K562 (cell line): Measurements from ENCODE around the gene FCHO1. TPM values are rescaled to one million over a fixed set of nuclear protein-coding genes. Genes with fewer than 3 reads are reported as not detected.

Experiments
- C11orf30 ChIP-seq: fragments of 450-650 bp; IDR thresholded peaks from 2 replicates; pipeline ENCODE4 v1.6.1; 2016; ENCODE audit warnings: low read depth, mild to moderate bottlenecking
- ELF2 ChIP-seq: fragments of 250-450 bp; sonication (Bioruptor Pico); IDR thresholded peaks from 2 replicates; pipeline ENCODE4 v1.5.0; 2021; ENCODE audit warnings: mild to moderate bottlenecking
- ESRRA ChIP-seq: fragments of 450-650 bp; IDR thresholded peaks from 2 replicates; pipeline ENCODE4 v1.6.1; 2014; ENCODE audit warnings: low read depth, mild to moderate bottlenecking, moderate library complexity, borderline replicate concordance
- ETS2 ChIP-seq: IDR thresholded peaks from 2 replicates; pipeline ENCODE4 v1.6.1; 2016; ENCODE audit warnings: borderline replicate concordance, missing genetic modification characterization, mild to moderate bottlenecking, moderate library complexity, missing compliant biosample characterization; ENCODE audit not compliant: poor library complexity, severe bottlenecking
- FOS ChIP-seq: IDR thresholded peaks from 3 replicates; pipeline ENCODE4 v1.6.1; 2011; ENCODE audit not compliant: insufficient read length; ENCODE audit errors: extremely low read depth
- GABPB1 ChIP-seq: sonication (generic); formaldehyde crosslinking; IDR thresholded peaks from 2 replicates; pipeline ENCODE4 v1.8.0; 2022; ENCODE audit warnings: mild to moderate bottlenecking, missing genetic modification reagents
- HIVEP1 ChIP-seq: fragments of 250-450 bp; sonication (Bioruptor Pico); IDR thresholded peaks from 2 replicates; pipeline ENCODE4 v1.4.0; 2020; ENCODE audit warnings: mild to moderate bottlenecking
- NCOA6 ChIP-seq: fragments of 450-650 bp; IDR thresholded peaks from 2 replicates; pipeline ENCODE4 v1.6.1; 2017; ENCODE audit warnings: mild to moderate bottlenecking
- NFE2 ChIP-seq: IDR thresholded peaks from 2 replicates; pipeline ENCODE4 v1.6.1; 2014; ENCODE audit warnings: antibody characterized with exemption, low read depth
- PCBP2 ChIP-seq: fragments of 200-400 bp; formaldehyde crosslinking; IDR thresholded peaks from 2 replicates; pipeline ENCODE4 v1.6.1; 2018; ENCODE audit warnings: low read length, low read depth, mild to moderate bottlenecking, moderate library complexity; ENCODE audit not compliant: poor library complexity, severe bottlenecking
- RBM15 ChIP-seq: fragments of 200-400 bp; formaldehyde crosslinking; IDR thresholded peaks from 2 replicates; pipeline ENCODE4 v1.6.1; 2018; ENCODE audit warnings: mild to moderate bottlenecking, low read length, moderate library complexity; ENCODE audit not compliant: insufficient read depth
- RBM25 ChIP-seq: fragments of 200-400 bp; formaldehyde crosslinking; IDR thresholded peaks from 2 replicates; pipeline ENCODE4 v1.6.1; 2018; ENCODE audit warnings: low read length, low read depth, moderate library complexity; ENCODE audit not compliant: severe bottlenecking
- SLC30A9 ChIP-seq: fragments of 250-450 bp; sonication (Bioruptor Pico); IDR thresholded peaks from 2 replicates; pipeline ENCODE4 v1.8.0; 2022; ENCODE audit warnings: mild to moderate bottlenecking, moderate library complexity
- TAF9B ChIP-seq: fragments of 450-650 bp; IDR thresholded peaks from 2 replicates; pipeline ENCODE4 v1.6.1; 2018; ENCODE audit warnings: mild to moderate bottlenecking; ENCODE audit not compliant: partially characterized antibody
- TEAD4 ChIP-seq, 2 experiments: sonication (generic) in 1 of 2; formaldehyde crosslinking in 1 of 2; IDR thresholded peaks; 2 replicates each; pipeline versions ENCODE4 v1.6.1 to v1.8.0; 2012 to 2022; ENCODE audit warnings: borderline replicate concordance in 1 of 2, inconsistent platforms in 1 of 2, low read length in 1 of 2, mild to moderate bottlenecking in 1 of 2, missing genetic modification reagents in 1 of 2
- ZNF124 ChIP-seq: sonication (generic); formaldehyde crosslinking; IDR thresholded peaks from 2 replicates; pipeline ENCODE4 v1.8.1; 2022; ENCODE audit warnings: missing genetic modification reagents
- ZNF174 ChIP-seq: fragments of 250-450 bp; sonication (Bioruptor Pico); IDR thresholded peaks from 2 replicates; pipeline ENCODE4 v1.4.0; 2020; ENCODE audit warnings: mild to moderate bottlenecking
- ZNF75A ChIP-seq: fragments of 450-650 bp; formaldehyde crosslinking; IDR thresholded peaks from 2 replicates; pipeline ENCODE4 v1.4.0; 2020; ENCODE audit warnings: mild to moderate bottlenecking
- ZNF766 ChIP-seq: fragments of 200-800 bp; sonication (Bioruptor generic); conservative IDR thresholded peaks from 2 replicates; pipeline ENCODE4 v1.6.1; 2016; ENCODE audit warnings: missing genetic modification characterization, missing compliant biosample characterization
- polyA plus RNA-seq, 8 experiments: library from polyadenylated mRNA; depleted of rRNA in 4 of 8; stranded (reverse) in 5 of 8; unstranded in 3 of 8; fragments of >200 nt; fragmentation: Nextera tagmentation in 2 of 8; fragmentation: Illumina TruSeq in 1 of 8; extraction: Ambion mirVana in 2 of 8; extraction: Trizol in 1 of 8; gene quantifications; 2 replicates each; pipeline versions ENCODE4 v1.2.1 to v1.2.3, GENCODE V29; 2011 to 2014; ENCODE audit warnings: inconsistent platforms in 1 of 8, missing spikeins in 1 of 8
- total RNA-seq, 7 experiments: library from RNA; depleted of rRNA in 6 of 7; stranded (reverse); fragments of >200 nt in 6 of 7; fragmentation: Illumina TruSeq in 2 of 7; extraction: Trizol in 2 of 7; gene quantifications; 2 replicates each; pipeline versions ENCODE4 v1.2.1 to v1.2.3, GENCODE V29; 2011 to 2021; ENCODE audit warnings: low replicate concordance in 1 of 7
- TF ChIP-seq, protein P1 (sequence below): fragments of 250-450 bp; sonication (Bioruptor Pico); IDR thresholded peaks from 2 replicates; pipeline ENCODE4 v1.8.0; 2022; ENCODE audit warnings: moderate library complexity, mild to moderate bottlenecking, inconsistent platforms
- TF ChIP-seq, protein P2 (sequence below), 2 experiments: fragments of 450-650 bp in 1 of 2; sonication (generic) in 1 of 2; formaldehyde crosslinking; conservative IDR thresholded peaks; 2 replicates each; pipeline versions ENCODE4 v1.4.0 to v1.8.1; 2020 to 2022; ENCODE audit warnings: mild to moderate bottlenecking in 1 of 2, missing genetic modification reagents in 1 of 2
- TF ChIP-seq, protein P3 (sequence below), 3 experiments: fragments of 200-800 bp in 1 of 3; fragments of 250-450 bp in 1 of 3; fragments of 450-650 bp in 1 of 3; sonication (Bioruptor Pico) in 1 of 3; sonication (Bioruptor generic) in 1 of 3; formaldehyde crosslinking in 1 of 3; IDR thresholded peaks; 2 replicates each; pipeline versions ENCODE4 v1.6.1 to v1.8.0; 2016 to 2022; ENCODE audit warnings: mild to moderate bottlenecking in 2 of 3, missing genetic modification characterization in 2 of 3, missing compliant biosample characterization in 1 of 3, moderate library complexity in 1 of 3

Gene FCHO1
- total and polyA plus RNA-seq, 9 of the 15 experiments (the other 6 are each of a cell fraction or from before 2014, with no cell fraction given), result 0.21 to 58.9 (median 18.3) TPM

- TF ChIP-seq, protein P1, sequence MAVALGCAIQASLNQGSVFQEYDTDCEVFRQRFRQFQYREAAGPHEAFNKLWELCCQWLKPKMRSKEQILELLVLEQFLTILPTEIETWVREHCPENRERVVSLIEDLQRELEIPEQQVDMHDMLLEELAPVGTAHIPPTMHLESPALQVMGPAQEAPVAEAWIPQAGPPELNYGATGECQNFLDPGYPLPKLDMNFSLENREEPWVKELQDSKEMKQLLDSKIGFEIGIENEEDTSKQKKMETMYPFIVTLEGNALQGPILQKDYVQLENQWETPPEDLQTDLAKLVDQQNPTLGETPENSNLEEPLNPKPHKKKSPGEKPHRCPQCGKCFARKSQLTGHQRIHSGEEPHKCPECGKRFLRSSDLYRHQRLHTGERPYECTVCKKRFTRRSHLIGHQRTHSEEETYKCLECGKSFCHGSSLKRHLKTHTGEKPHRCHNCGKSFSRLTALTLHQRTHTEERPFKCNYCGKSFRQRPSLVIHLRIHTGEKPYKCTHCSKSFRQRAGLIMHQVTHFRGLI, result no peak
- TF ChIP-seq HIVEP1 (CRISPR knock-in tag) (no peak), ZNF766 (CRISPR knock-in tag) (0 out of 2 replicates have a peak, but pooled peaks have one; percentile 12), ESRRA (peak; percentile 74), TAF9B (no peak), TEAD4 (IDR thresholded peaks at IDR 0.05; ENCODE audit: low read length) (0 out of 2 replicates have a peak, but pooled peaks have one; percentile 3), TEAD4 (CRISPR knock-in tag; IDR thresholded peaks at IDR 0.05; ENCODE audit: borderline replicate concordance) (no peak), ZNF75A (CRISPR knock-in tag) (no peak), C11orf30 (no peak), ZNF124 (no peak), ETS2 (tag) (no peak), ZNF174 (CRISPR knock-in tag) (no peak), RBM15 (no peak), PCBP2 (no peak), SLC30A9 (CRISPR knock-in tag) (no peak), NFE2 (no peak), RBM25 (peak; percentile 97), ELF2 (0 out of 2 replicates have a peak, but pooled peaks have one; percentile 63), GABPB1 (CRISPR knock-in tag) (peak; percentile 84; the same call in 1 of the 2 replicates), FOS (no peak), NCOA6 (no peak)
- TF ChIP-seq, protein P2, sequence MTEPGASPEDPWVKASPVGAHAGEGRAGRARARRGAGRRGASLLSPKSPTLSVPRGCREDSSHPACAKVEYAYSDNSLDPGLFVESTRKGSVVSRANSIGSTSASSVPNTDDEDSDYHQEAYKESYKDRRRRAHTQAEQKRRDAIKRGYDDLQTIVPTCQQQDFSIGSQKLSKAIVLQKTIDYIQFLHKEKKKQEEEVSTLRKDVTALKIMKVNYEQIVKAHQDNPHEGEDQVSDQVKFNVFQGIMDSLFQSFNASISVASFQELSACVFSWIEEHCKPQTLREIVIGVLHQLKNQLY (CRISPR knock-in tag; conservative IDR thresholded peaks at IDR 0.05), result no peak
- TF ChIP-seq, protein P3, sequence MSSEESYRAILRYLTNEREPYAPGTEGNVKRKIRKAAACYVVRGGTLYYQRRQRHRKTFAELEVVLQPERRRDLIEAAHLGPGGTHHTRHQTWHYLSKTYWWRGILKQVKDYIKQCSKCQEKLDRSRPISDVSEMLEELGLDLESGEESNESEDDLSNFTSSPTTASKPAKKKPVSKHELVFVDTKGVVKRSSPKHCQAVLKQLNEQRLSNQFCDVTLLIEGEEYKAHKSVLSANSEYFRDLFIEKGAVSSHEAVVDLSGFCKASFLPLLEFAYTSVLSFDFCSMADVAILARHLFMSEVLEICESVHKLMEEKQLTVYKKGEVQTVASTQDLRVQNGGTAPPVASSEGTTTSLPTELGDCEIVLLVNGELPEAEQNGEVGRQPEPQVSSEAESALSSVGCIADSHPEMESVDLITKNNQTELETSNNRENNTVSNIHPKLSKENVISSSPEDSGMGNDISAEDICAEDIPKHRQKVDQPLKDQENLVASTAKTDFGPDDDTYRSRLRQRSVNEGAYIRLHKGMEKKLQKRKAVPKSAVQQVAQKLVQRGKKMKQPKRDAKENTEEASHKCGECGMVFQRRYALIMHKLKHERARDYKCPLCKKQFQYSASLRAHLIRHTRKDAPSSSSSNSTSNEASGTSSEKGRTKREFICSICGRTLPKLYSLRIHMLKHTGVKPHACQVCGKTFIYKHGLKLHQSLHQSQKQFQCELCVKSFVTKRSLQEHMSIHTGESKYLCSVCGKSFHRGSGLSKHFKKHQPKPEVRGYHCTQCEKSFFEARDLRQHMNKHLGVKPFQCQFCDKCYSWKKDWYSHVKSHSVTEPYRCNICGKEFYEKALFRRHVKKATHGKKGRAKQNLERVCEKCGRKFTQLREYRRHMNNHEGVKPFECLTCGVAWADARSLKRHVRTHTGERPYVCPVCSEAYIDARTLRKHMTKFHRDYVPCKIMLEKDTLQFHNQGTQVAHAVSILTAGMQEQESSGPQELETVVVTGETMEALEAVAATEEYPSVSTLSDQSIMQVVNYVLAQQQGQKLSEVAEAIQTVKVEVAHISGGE (CRISPR knock-in tag; IDR thresholded peaks at IDR 0.05), result peak in 1 of 3 experiments; percentile 81; a peak in 2 of 6 replicates
These were observed at the start of gene FCHO1 (continued) for GRCh38 chr19:17751103-17751911.
